ENCODE data around the gene FUT4. TPM values are rescaled to one million over a fixed set of nuclear protein-coding genes. Genes with fewer than 3 reads are reported as not detected.

Gene FUT4
- total and polyA plus RNA-seq, 10 of the 15 experiments (the other 5 are each of a cell fraction or from before 2014, with no cell fraction given), result 0.68 to 9.1 (median 2.3) TPM

- TF ChIP-seq RELB (IDR thresholded peaks at IDR 0.05; ENCODE audit: low read depth) (no peak), E2F8 (IDR thresholded peaks at IDR 0.05; ENCODE audit: low read depth, partially characterized antibody) (no peak), PAX5 (IDR thresholded peaks at IDR 0.05; ENCODE audit: borderline replicate concordance, low read depth, low read length) (no peak), STAT1 (conservative IDR thresholded peaks at IDR 0.05) (no peak), NFYB (IDR thresholded peaks at IDR 0.05; ENCODE audit: insufficient read depth, low read depth, low read length) (no peak), IKZF1 (conservative IDR thresholded peaks at IDR 0.05) (peak; percentile 51; the same call in 1 of the 2 replicates), ELK1 (IDR thresholded peaks at IDR 0.05; ENCODE audit: low read depth, low read length) (no peak), NFXL1 (IDR thresholded peaks at IDR 0.05; ENCODE audit: borderline replicate concordance) (no peak), MYB (IDR thresholded peaks at IDR 0.05; ENCODE audit: borderline replicate concordance, low read depth, low read length) (no peak), POU2F2 (IDR thresholded peaks at IDR 0.05; ENCODE audit: borderline replicate concordance, low read depth, low read length) (no peak), HDAC6 (IDR thresholded peaks at IDR 0.05; ENCODE audit: unreplicated experiment) (no peak), EZH2 (IDR thresholded peaks at IDR 0.05; ENCODE audit: borderline replicate concordance, control insufficient read depth, low read depth, low read length) (no peak), REST (IDR thresholded peaks at IDR 0.05; ENCODE audit: low read depth, low read length) (no peak), PAX8 (IDR thresholded peaks at IDR 0.05) (no peak), NR2C1 (IDR thresholded peaks at IDR 0.05) (no peak), ZNF384 (IDR thresholded peaks at IDR 0.05; ENCODE audit: borderline replicate concordance, low read depth, low read length) (no peak), BACH1 (IDR thresholded peaks at IDR 0.05; ENCODE audit: borderline replicate concordance) (no peak), NR2F1 (conservative IDR thresholded peaks at IDR 0.05) (no peak), RFX5 (IDR thresholded peaks at IDR 0.05; ENCODE audit: low read depth, low read length) (no peak)
Observed at GRCh38 chr11:94511932-94512781, 31.6 kb upstream of the FUT4 start, which contains the start of gene C11orf97 (continued).
